LHCN-M2 (cell line): ENCODE data around the gene ZSCAN16. TPM values are rescaled to one million over a fixed set of nuclear protein-coding genes. Genes with fewer than 3 reads are reported as not detected.

ENCODE experiments used
- DNase-seq: peaks from one replicate; pipeline ENCODE4 v3.0.0-alpha.2; 2012; ENCODE audit warnings: low read depth
- total RNA-seq: library from RNA; depleted of rRNA; stranded (reverse); fragments of >200 nt; gene quantifications from 2 replicates; pipeline ENCODE4 v1.2.3, GENCODE V29; 2014; rRNA removed

The ZSCAN16 gene
- total RNA-seq, 1 experiment from 2014 or later = 2.2 TPM

DNA sequence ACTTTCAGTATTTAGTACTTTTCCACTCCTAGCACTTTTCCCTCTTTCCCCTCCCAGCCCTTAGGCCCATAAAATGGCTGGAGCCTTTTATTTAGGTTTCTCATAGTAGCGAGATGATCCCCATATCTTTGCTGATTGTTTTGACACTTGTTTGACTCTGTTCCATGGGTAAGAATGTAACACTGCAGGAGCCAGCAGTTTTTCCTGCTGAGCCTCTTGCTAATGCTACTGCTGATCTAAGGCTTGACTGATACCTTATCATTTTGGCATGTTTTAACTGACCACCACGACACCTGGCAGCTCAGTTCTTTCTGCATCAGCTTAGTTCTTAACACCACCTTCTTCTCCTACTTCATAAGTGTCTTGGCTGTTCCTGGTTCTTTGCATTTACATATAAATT is 46.9 kb downstream of the ZSCAN16 start:
- DNase-seq = no peak

DNA sequence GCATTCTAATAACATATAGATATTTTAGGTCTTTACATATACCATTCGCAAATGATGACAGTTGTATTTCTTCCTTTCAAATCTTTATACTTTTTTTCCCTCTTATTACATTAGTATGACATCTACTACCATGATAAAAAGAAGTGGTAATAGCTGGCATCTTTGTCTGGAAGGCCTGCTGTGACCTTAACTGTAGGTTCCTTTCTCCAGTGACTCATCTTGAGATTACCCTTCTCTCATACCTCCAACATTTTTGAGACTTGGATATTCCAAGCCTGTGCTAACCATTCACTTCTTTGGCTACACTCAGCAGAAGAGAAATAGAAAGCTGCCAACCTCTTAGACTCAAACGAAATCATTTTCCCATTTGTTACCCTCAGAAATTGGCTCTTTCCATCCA is 47.6 kb downstream of the ZSCAN16 start:
- DNase-seq = no peak

DNA sequence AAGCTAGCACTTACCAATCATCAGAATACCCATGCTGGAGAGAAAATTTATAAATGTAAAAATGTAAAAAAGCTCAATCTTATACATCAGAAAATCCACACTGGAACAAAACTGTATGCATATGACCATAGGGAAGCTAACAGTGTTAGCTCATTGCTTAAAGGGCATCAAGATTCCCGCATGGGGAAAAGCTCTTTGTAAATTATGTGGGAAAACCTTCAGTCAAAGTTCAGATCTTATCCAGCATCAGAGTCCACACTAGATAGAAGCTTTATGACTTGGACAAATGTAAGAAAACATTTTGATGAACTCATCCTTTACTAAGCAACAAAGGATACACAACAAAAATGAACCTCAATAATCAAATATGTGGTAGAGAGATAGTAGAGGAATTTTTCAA is 52.0 kb downstream of the ZSCAN16 start:
- DNase-seq = no peak

Other genes starting within 250 kb of the ZSCAN16 start
- gene OR2B2, start 212.2 kb upstream of the ZSCAN16 start, total RNA-seq = not detected in 2 replicates
- not detected in 2 replicates for gene OR2B6, start 167.4 kb upstream of the ZSCAN16 start, total RNA-seq
- gene ZNF165, start 44.0 kb upstream of the ZSCAN16 start, total RNA-seq = 0.40 and 0.45 TPM in 2 replicates
- 12.6 and 15.0 TPM in 2 replicates for gene ZKSCAN8, start 17.3 kb downstream of the ZSCAN16 start, total RNA-seq
- gene ZSCAN9, start 100.7 kb downstream of the ZSCAN16 start, total RNA-seq = 10.3 and 15.5 TPM in 2 replicates
- gene ZKSCAN4, start 127.7 kb downstream of the ZSCAN16 start, total RNA-seq = 4.1 and 4.4 TPM in 2 replicates
- gene NKAPL, start 134.7 kb downstream of the ZSCAN16 start, total RNA-seq = not detected in 2 replicates
- 11.3 and 12.7 TPM in 2 replicates for gene ZSCAN26, start 142.5 kb downstream of the ZSCAN16 start, total RNA-seq
- gene PGBD1, start 157.0 kb downstream of the ZSCAN16 start, total RNA-seq = 11.9 and 12.0 TPM in 2 replicates
- 5.1 and 8.9 TPM in 2 replicates for gene ZSCAN31, start 211.5 kb downstream of the ZSCAN16 start, total RNA-seq
- gene ZKSCAN3, start 225.3 kb downstream of the ZSCAN16 start, total RNA-seq = 4.1 and 4.9 TPM in 2 replicates